OCI-LY3 (cell line): ENCODE results near the gene TADA3.

ENCODE experiments used
- H2AFZ ChIP-seq: fragments of 200-600, 300-600 bp; shearing (Covaris generic); 2 replicates; pipeline ENCODE4 v1.6.0; 2014; ENCODE audit warnings: antibody characterized with exemption, low read depth, low read length
- H3K27ac ChIP-seq: fragments of 200-600, 300-600 bp; sonication (generic); 2 replicates; pipeline ENCODE4 v1.5.1; 2014; ENCODE audit warnings: mild to moderate bottlenecking, low read length, moderate library complexity, mixed read lengths
- H3K27me3 ChIP-seq: fragments of 200-600, 300-600 bp; sonication (generic); 2 replicates; pipeline ENCODE4 v1.6.1; 2014; ENCODE audit warnings: low read depth, low read length, mixed read lengths
- H3K36me3 ChIP-seq: fragments of 200-600, 300-600 bp; sonication (generic); replicated peaks from 2 replicates; pipeline ENCODE3; 2014; ENCODE audit warnings: low read depth, low read length, mixed read lengths
- H3K4me1 ChIP-seq: fragments of 300-600, 200-600 bp; sonication (generic); 2 replicates; pipeline ENCODE4 v1.6.1; 2014; ENCODE audit warnings: low read length, mixed read lengths
- H3K4me2 ChIP-seq: fragments of 200-600, 300-600 bp; sonication (generic); 2 replicates; pipeline ENCODE4 v1.6.1; 2014; ENCODE audit warnings: low read length, mixed read lengths
- H3K4me3 ChIP-seq: fragments of 300-600, 200-600 bp; sonication (generic); 2 replicates; pipeline ENCODE4 v1.5.1; 2014; ENCODE audit warnings: antibody characterized with exemption, mild to moderate bottlenecking, low read length, moderate library complexity
- H3K79me2 ChIP-seq: fragments of 300-600, 200-600 bp; shearing (Covaris generic); 2 replicates; pipeline ENCODE4 v1.6.1; 2014; ENCODE audit warnings: mild to moderate bottlenecking, low read length, mixed read lengths
- H3K9ac ChIP-seq: fragments of 300-600, 200-600 bp; shearing (Covaris generic); 2 replicates; pipeline ENCODE4 v1.6.0; 2014; ENCODE audit warnings: mild to moderate bottlenecking, low read length, moderate library complexity
- H3K9me3 ChIP-seq: fragments of 200-600, 300-600 bp; shearing (Covaris generic); 2 replicates; pipeline ENCODE4 v1.6.1; 2014; ENCODE audit warnings: low read length, mixed read lengths; ENCODE audit not compliant: insufficient read depth
- H4K20me1 ChIP-seq: fragments of 200-600, 300-600 bp; sonication (generic); 2 replicates; pipeline ENCODE4 v1.6.1; 2016; ENCODE audit warnings: low read length, mixed read lengths; ENCODE audit not compliant: insufficient read depth
- EZH2phosphoT487 ChIP-seq: fragments of 200-600 bp; shearing (Covaris generic); IDR thresholded peaks from 2 replicates; pipeline ENCODE4 v1.6.1; 2018; ENCODE audit warnings: antibody characterized with exemption, mixed run types, low read depth
- TF ChIP-seq, protein P1 (sequence below): fragments of 200-600, 300-600 bp; sonication (generic); IDR thresholded peaks from 2 replicates; pipeline ENCODE4 v1.5.1; 2014; ENCODE audit warnings: antibody characterized with exemption, low read length, low read depth

TADA3 gene

DNA sequence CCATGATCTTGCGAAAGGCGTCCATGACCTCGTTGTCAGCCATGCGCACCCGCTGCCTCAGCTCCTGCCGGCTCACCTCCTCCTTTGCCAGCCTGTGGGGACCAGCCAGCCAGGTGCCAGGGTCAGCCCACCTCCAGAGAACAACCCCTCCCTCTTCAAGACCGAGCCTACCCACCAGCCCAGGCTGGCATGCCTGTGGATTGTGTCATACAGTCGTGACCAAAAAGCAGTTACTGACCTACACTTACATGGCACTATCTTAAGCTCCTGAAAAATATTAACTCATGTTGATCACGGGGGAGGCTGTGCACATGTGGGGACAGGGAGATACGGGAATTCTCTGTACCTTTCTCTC is 11.8 kb downstream of the TADA3 start:
- Histone ChIP-seq H2AFZ (no peak overlapping the region), H3K27ac (peak overlapping the region; percentile 48), H3K36me3 (peaks cover 32% of the 10 kb centered on the region)

DNA sequence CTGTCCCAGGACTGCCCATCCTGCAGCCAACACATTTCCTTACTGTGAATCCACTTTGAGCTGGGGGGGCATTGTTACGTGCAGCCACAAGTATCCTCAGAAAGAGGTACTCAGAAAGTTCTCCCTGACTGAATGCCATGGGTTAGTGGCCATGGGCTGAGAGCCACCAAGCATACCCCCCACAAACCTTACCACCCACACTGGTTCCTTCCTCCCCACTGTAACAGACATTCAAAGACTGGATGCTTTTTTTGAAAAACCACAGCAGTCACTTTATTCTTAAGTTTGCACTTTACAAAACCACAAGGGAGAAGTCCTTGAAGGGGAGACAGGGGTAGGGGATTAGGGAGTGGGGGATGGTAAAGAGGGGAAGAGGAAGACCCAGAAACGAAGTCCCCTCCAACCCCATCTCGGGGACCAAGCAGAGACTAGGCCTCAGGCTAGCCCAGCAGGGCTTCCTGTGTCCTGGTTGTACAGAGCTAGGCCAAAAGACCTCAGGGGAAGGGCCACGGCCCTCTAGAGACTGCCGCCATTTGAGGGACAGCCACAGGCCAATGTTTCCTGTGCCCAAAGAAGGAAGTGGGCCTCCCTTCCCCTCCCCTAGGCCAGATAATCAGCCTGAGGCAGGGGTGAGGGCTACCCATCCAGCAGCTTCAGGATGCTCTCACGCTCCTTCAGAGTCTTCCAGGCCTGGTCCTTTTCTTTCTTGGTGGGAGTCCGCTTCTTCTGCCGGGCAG is 12.4 kb downstream of the TADA3 start:
- Histone ChIP-seq H3K4me3 (no peak overlapping the region), H3K9me3 (no peaks in the 10 kb centered on the region), H3K79me2 (no peaks in the 10 kb centered on the region), H3K27me3 (no peaks in the 10 kb centered on the region), H3K9ac (no peak overlapping the region; the same call in 1 of the 2 replicates), H3K4me1 (peaks cover 11% of the 10 kb centered on the region), H3K4me2 (peak overlapping the region; percentile 11; the same call in 1 of the 2 replicates), H2AFZ (no peak overlapping the region), H3K27ac (peak overlapping the region; percentile 48), H3K36me3 (peaks cover 27% of the 10 kb centered on the region), H4K20me1 (no peaks in the 10 kb centered on the region)
- TF ChIP-seq EZH2phosphoT487, result no peak
- TF ChIP-seq, protein P1, sequence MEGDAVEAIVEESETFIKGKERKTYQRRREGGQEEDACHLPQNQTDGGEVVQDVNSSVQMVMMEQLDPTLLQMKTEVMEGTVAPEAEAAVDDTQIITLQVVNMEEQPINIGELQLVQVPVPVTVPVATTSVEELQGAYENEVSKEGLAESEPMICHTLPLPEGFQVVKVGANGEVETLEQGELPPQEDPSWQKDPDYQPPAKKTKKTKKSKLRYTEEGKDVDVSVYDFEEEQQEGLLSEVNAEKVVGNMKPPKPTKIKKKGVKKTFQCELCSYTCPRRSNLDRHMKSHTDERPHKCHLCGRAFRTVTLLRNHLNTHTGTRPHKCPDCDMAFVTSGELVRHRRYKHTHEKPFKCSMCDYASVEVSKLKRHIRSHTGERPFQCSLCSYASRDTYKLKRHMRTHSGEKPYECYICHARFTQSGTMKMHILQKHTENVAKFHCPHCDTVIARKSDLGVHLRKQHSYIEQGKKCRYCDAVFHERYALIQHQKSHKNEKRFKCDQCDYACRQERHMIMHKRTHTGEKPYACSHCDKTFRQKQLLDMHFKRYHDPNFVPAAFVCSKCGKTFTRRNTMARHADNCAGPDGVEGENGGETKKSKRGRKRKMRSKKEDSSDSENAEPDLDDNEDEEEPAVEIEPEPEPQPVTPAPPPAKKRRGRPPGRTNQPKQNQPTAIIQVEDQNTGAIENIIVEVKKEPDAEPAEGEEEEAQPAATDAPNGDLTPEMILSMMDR, result no peak

More for the DNA sequence above, 11.8 kb downstream of the TADA3 start:
- TF ChIP-seq, protein P1, result no peak
- TF ChIP-seq EZH2phosphoT487, result no peak
- no peaks in the 10 kb centered on the region for H3K9me3 ChIP-seq
- H3K79me2 ChIP-seq, result no peaks in the 10 kb centered on the region
- H3K27me3 ChIP-seq, result no peaks in the 10 kb centered on the region
- H3K9ac ChIP-seq, result no peak overlapping the region
- peaks cover 11% of the 10 kb centered on the region for H3K4me1 ChIP-seq
- no peak overlapping the region for H3K4me3 ChIP-seq
- no peaks in the 10 kb centered on the region for H4K20me1 ChIP-seq
- H3K4me2 ChIP-seq, result no peak overlapping the region

DNA sequence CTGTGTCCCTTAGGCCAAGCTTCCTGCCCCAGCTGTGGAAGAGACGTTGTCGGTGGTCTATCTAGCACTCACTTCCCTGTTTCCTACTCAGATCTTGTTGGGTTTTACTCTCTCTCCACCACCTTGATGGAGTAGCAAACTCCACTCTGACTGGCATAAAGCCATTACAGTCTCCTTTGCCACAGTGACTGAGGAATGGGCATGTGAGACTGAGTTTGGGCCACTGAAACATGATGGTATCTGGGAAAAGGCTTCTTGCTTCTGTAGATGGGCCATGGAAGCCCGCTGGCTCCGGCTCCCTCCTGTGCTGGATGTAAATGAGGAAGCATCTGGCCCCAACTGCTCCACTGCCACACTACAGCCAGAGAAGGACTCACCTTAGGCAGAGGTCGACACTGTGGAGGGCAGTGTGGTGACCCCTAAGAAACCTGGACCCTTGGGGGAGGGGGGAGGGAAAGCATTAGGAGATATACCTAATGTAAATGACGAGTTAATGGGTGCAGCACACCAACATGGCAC is 13.1 kb downstream of the TADA3 start:
- H3K4me2 ChIP-seq, result no peak overlapping the region
- peaks cover 11% of the 10 kb centered on the region for H3K4me1 ChIP-seq
- no peak overlapping the region for H2AFZ ChIP-seq
- no peak for TF ChIP-seq EZH2phosphoT487
- TF ChIP-seq, protein P1, result no peak
- H3K36me3 ChIP-seq, result peaks cover 26% of the 10 kb centered on the region
- H3K27me3 ChIP-seq, result no peaks in the 10 kb centered on the region
- H4K20me1 ChIP-seq, result no peaks in the 10 kb centered on the region
- H3K79me2 ChIP-seq, result no peaks in the 10 kb centered on the region
- no peak overlapping the region for H3K27ac ChIP-seq
- no peak overlapping the region for H3K4me3 ChIP-seq
- H3K9ac ChIP-seq, result no peak overlapping the region
- no peaks in the 10 kb centered on the region for H3K9me3 ChIP-seq

DNA sequence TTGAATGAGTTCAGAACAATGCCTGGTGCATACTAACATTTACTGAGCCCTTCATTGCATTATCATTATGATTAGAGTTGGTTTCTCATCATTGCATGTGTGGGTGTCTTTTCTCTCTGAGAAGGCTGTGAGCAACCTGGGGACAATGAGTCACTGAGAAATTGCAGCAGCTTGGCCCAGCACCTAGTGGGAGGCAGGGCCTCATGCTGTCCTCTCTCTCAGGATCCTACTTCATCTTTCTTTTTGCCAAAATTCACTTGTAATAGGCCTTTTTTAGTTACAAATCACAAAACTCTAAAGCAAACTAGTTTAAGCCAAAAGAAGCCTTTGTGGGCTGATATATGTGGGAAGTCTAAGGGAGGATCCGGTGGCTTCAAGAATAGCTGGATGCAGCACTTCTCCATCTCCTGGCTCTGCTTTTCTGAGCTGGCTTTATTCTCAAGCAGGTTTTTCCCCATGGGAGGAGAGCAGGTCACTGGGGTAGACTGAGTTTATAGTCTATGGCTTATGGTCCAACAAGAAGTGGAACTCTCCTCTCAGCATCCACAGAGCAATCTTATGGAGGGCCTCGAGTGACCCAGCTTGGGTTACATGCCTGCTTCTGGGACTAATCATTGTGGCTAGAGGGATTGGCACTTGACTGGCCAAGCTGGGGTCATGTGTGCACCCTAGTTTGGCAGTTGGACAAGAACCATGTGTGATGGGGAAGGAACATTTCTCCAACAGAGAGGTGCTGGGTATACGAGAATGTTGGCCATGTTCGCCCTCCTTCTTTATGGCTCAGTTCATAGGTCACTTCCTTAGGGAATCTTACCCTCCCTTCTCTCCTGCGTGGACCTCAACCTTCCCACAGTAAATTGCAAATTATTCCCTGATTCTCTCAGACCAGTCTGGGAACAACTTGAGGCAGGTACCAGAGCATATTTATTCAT is 13.9 kb downstream of the TADA3 start:
- H3K4me1 ChIP-seq, result peaks cover 11% of the 10 kb centered on the region
- no peak overlapping the region for H3K4me2 ChIP-seq
- H3K9me3 ChIP-seq, result no peaks in the 10 kb centered on the region
- H3K4me3 ChIP-seq, result no peak overlapping the region
- no peaks in the 10 kb centered on the region for H4K20me1 ChIP-seq
- H2AFZ ChIP-seq, result no peak overlapping the region
- no peaks in the 10 kb centered on the region for H3K79me2 ChIP-seq
- no peaks in the 10 kb centered on the region for H3K27me3 ChIP-seq
- H3K9ac ChIP-seq, result no peak overlapping the region
- TF ChIP-seq, protein P1, result no peak
- no peak for TF ChIP-seq EZH2phosphoT487
- no peak overlapping the region for H3K27ac ChIP-seq
- H3K36me3 ChIP-seq, result peaks cover 20% of the 10 kb centered on the region
